CMK (cell line): ENCODE results near the gene SLC19A1.

Experiments used
- DNase-seq: peaks from one replicate; pipeline ENCODE4 v3.0.0-alpha.2; 2010; ENCODE audit warnings: low read depth

The SLC19A1 gene

DNA sequence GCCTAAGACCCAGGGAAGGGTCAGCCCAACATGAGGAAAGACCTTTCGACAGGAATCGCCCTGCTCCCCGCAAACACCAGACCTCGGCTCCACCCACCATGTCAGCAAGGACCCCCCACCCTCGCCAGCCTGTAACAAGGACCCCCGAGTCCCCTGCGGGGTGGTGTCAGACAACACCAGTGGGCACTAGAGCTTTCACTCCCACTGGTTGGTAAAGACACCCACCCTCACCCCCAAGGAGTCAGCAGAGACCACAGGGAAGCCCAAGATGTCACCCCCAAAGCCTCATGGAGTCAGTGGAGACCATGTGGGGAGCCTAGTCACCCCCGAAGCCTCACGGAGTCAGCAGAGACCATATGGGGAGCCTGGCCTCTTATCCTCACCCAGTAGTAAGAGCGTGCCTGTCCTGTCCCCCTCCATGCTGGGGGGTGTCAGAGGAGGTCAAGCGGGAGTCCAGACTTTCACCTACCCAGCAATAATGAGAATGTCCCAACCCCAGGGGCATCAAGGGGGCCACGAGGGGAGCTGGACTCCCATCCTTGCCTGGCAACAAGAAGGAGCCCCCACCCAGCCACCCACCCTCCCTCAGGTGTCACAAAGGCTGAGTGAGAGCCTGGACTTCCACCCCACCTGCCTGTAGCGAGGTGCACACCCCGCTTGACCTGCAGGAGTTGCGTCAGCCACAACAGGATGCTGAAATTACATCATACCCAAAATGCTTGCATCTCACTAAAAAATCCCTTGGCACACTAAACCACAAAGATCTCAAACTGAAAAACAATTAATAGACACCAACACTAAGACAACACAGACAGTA lies 24.8 kb downstream of the SLC19A1 start:
- DNase-seq: no peak

DNA sequence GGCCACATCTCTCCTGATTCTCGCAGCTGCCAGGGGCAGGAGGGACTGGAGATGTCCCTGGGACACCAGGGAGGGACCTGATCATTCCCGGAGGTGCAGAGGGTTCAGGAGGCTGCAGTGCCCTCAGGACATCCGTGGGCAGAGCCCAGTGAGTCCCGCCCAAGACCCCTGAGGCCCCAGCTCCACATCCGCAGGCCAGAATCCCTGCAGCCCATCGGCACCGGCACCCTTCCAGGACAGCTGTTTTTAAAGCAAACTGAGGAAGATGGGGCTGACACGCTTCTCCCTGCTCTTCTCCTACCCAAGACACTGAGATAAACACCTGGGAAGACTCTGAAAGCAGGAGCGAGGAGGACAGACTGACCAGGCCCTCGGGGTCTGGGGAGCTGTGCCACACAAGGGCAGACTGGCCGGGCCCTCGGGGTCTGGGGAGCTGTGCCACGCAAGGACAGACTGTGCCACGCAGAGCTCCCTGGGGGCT lies 25.5 kb downstream of the SLC19A1 start:
- no peak for DNase-seq

DNA sequence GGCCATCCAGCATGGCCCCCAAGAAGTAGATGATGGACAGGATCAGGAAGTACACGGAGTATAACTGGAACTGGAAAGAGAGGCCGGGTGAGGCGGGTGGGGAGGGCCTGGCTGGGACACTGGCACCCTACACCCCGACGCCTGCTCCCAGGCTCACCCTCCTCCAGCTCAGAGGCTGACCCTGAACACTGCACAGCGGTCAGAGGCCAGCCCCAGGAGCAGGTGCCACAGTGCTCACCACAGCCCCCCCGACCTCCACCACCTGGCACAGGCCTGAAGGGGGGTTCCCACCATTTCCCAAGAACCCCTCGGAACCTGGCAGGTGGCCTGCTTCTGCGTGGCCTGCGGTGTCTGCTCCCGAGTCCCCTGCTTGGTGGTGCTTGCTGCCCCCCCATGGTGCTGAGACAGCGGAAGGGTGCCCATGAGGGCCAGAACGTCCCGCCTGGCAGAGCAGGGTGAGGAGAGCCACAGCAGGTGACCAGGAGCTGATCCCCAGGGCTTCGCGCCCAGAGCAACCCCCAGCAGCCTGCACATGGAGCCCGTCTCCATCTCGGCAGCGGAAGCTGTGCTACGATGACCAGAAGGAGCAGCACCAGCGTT lies 26.1 kb downstream of the SLC19A1 start:
- no peak for DNase-seq

DNA sequence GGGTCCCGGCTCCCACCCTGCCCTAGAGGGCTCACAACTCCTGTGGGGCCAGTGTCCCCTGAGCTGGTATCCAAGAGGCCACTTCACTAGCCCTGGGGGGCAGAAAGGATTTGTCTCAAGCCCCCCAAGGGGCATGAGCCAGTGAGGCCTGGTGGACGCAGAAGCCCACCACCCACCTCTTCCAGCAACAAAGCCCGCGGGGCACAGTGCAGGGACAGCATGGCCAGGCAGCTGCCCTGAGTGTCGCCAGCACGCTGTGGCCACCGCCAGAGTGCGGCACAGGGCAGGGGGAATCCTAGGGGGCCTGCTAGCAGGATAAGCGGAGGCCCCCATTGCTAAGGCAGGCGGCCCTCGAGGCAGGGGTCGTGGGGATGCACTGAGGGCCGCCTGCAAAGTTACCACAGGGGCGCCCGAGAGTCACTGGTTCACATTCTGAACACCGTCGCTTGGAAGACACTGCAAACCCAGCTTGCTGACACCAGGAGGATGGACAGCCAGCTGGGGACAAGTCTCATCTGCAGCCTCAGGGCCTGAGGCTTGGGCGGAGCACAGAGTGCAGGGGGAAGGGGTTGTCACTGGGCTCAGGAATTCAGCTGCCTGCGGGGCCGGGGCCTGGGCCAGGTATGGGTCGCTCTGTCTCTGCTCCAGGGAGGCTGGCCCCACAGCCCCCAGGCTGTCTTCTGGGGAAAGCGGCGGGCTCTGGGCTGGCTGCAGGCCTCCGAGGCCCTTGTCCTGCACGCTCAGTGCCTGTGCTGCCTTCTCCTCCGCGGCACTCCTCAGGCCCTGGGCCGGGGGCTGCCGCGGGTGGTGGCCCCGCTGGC lies 26.8 kb downstream of the SLC19A1 start:
- no peak for DNase-seq

DNA sequence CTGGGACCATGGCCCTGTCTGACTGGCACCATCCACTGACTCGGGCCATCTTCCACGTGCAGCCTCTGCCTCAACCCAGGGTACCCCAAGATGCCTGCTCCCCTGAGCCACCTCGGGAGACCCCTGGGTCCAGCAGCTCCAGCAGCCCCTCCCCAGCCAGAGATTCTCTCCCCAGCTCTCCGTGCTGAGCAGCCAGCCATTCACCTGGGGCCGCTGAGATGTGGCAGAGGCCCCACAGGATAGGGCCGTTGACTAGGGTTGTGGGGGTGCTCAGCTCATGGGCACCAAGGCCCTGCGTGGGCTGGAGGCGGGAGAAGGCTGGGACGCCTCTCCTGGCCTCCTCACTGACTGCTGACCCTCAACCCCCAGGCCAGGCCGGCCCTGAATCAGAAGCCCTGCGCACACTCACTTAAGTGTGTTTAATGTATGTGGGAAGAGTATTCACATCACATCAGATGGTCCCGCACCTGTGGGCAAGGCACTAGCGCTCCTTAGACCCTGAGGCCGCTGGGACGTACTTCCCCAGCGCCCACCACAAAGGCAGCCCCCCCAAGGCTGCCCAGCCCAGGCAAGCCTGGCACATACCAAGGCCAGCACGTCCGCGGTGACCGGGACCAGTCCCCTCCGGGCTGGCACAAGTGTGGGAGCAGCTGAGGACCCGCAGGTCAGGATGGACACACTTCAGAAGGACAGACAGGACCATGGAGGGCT lies 27.8 kb downstream of the SLC19A1 start:
- DNase-seq: no peak

DNA sequence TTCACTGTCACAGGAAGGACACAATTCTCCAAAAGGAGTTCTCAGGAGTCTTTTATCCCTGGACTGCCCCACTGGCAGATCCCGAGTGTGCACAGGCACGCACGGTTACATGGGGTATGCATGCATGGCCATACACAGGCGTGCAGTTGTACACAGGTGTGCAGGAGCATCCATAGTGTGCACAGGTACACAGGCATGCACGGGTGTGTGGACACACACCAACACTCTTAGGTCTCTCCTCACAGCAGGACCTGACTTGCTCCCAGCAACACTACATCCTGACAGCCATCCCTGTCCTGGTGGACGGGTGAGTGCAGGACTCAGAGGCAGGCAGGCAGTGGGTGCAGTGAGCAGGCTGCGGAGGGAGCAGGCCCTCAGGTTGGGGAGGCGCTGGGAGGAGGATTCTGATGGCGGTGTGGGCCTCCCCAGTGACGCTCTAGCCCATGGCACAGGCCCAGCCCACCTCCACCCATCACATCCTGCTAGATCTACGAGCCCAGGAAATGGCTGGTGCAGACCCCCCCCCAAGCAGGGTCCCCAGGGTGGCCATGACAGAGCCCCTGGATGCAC lies 28.4 kb downstream of the SLC19A1 start:
- no peak for DNase-seq

DNA sequence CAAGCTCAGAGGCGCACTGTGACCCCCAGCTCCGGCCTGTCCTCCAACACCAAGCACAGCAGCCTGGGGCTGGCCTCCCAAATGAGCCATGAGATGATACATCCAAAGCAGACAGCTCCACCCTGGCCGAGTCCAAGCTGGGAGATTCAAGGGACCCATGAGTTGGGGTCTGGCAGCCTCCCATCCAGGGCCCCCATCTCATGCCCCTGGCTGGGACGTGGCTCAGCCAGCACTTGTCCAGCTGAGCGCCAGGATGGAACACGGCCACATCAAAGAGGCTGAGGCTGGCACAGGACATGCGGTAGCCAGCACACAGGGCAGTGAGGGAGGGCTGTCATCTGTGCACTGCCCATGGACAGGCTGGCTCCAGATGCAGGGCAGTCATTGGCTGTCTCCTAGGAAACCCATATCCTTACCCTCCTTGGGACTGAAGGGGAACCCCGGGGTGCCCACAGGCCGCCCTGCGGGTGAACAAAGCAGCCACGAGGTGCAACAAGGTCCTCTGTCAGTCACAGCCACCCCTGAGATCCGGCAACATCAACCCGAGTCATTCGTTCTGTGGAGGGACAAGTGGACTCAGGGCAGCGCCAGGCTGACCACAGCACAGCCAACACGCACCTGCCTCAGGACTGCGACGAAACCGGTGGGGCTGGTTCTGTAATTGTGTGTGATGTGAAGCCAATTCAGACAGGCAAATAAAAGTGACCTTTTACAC lies 29.1 kb downstream of the SLC19A1 start:
- DNase-seq: no peak

DNA sequence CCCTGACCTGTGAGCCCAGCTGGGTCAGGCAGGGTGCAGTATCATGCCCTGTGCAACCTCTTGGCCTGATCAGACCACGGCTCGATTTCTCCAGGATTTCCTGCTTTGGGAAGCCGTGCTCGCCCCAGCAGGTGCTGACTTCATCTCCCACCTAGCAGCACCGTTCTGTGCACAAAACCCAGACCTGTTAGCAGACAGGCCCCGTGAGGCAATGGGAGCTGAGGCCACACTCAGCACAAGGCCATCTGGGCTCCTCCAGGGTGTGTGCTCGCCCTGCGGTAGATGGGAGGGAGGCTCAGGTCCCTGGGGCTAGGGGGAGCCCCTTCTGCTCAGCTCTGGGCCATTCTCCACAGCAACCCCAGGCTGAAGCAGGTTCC lies 29.6 kb downstream of the SLC19A1 start:
- DNase-seq: no peak

DNA sequence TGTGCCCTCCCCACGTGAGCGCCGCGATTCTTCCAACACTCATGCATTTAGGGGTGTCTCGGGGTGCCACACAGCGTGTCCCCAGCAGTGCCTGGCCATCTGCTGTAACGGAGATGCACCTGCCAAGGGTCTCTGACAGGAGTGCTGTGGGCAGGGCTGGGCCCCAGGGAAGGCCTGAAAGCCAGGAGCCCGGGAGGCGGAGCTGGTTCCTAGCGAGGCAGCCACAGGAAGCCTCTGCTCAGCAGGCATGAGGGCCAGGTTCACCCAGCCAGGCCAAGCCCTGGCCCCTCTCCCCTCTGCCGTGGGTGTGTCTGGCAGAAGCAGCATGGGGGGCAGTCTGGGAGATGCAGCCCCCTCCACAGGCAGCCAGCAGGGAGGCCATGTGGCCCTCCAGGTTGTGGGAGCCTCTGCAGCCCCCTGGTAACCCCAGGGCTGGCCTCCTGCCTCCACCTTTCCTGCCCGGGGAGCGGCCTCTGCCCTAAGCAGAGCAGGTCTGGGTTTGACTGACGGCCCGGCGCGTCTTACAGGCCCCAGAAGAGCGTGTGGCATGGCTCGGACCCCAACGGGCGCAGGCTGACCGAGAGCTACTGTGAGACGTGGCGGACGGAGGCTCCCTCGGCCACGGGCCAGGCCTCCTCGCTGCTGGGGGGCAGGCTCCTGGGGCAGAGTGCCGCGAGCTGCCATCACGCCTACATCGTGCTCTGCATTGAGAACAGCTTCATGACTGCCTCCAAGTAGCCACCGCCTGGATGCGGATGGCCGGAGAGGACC lies 30.4 kb downstream of the SLC19A1 start:
- no peak for DNase-seq

DNA sequence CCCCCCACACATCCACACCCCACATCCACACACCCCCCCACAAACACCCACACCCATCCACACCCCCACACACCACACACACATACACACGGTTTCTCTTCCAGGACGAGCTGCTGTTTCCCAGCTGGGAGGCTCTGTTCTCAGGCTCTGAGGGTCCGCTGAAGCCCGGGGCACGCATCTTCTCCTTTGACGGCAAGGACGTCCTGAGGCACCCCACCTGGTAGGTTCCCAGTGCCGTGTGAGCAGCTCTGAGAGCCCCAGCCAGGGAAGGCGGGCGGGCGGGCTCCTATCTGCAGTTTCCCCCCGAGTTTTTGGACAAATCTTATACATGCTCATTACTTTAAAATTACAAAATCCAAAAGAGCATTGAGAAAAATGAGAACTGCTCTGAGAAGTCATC lies 31.2 kb downstream of the SLC19A1 start:
- DNase-seq: no peak

DNA sequence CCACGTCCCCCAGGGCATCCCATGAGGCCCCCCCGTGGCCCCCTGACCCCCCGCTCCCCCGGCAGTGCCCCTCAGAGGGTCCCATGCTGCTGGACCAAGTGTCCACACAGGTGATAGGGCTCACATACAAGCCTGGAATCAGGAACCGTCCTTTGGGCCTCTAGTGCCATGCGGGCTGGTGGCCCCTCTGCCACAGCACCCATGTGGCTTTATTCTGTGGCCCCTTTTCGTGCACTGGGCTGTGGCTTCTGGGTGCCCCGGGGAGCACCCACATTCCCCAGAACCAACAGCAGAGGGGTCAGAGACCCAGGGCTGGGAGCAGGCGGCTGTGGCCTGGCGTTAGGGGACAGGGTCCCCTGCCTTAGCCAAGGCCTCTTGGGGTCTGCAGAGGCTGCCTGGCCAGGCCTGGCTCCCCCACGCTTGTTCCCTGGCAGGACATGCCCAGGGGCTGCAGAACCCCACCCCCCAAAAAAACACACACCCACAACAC lies 31.7 kb downstream of the SLC19A1 start:
- no peak for DNase-seq

DNA sequence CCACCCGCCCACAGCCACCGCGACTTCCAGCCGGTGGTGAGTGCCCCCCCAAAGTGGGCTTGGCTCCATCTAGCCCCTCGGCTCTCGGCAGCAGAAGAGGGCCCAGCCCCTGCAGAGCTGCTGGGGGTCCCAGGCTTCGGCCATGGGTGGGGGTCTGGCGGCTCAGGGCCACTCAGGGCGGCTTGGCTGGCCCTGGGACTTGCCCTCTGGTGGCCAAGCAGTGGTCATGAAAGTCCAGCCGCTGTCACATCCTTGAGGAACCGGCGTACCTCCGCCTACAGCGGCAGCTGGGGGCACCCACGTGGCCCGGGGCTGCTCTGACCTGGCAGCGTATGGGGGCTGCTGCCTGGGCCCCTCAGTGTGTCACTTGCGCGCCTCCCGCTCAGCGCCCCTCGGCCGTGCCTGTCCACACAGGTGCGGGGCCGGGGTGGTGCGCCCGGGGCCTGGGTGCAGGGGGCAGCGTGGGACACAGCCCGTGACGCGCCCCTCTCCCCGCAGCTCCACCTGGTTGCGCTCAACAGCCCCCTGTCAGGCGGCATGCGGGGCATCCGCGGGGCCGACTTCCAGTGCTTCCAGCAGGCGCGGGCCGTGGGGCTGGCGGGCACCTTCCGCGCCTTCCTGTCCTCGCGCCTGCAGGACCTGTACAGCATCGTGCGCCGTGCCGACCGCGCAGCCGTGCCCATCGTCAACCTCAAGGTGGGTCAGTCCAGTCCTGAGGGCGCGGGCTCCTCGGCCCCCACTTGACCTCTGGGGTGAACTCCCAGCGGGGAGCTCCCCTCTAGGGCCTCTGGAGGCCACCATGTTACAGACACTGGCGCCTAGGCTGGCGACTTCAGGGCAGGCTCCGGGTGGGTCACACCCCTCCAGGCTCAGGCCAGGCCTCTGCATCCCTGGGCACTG lies 32.4 kb downstream of the SLC19A1 start:
- no peak for DNase-seq

DNA sequence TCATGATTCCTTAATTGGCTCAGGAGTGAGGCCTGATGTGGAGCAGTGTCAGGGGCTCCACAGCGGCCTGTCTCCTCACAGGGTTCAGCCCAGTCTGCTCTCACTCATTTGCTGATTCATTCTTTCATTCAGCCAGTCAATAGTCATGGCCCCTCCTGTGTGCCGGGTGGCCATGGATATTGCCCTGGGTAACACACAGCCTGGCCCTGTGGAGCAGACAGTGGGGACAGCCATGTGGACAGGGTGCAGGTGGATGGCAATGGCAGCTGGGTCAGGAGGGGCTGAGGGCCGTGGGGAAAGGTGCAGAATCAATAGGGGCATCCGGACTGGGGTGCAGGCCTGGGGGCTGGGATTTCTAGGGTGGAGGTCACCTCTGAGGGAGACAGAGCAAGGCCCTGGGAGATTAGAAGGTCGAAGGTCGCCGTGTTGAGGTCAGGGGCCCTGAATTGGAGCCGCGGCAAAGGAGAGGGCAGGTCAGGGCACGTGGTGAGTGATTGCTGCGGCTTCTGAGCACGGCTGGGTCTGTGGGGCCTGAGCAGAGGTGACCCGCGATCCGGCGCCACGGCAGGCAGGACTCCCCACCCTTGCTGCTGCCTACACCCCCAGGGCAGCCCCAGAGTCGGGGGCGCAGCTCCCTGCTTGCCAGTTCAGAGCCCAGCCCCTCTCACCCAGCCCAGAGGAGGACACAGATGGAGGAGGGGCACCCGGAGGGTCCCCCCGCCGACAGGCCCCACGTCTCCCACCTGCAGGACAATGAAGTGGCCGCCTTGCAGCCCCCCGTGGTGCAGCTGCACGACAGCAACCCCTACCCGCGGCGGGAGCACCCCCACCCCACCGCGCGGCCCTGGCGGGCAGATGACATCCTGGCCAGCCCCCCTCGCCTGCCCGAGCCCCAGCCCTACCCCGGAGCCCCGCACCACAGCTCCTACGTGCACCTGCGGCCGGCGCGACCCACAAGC lies 33.4 kb downstream of the SLC19A1 start:
- no peak for DNase-seq

DNA sequence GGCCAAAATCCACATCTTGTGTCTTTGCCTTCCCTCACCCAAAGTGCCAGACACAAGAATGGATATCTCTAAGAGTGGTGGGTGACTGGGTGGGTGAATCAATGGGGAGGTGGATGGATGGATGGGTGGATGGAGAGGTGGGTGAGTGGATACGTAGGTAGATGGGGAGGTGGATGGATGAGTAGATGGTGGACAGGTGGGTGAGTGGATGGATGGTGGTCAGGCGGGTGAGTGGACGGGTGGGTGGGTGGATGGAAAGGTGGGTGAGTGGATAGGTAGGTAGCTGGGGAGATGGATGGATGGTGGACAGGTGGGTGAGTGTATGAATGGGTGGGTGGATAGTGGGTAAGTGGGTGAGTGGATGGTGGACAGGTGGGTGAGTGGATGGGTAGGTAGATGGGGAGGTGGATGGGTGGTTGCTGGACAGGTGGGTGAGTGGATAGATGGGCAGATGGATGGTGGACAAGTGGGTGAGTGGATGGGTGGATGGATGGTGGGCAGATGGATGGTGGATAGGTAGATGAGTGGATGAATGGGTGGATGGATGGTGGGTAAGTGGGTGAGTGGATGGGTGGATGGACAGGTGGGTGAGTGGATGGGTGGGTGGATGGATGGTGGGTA lies 34.2 kb downstream of the SLC19A1 start:
- DNase-seq: no peak

DNA sequence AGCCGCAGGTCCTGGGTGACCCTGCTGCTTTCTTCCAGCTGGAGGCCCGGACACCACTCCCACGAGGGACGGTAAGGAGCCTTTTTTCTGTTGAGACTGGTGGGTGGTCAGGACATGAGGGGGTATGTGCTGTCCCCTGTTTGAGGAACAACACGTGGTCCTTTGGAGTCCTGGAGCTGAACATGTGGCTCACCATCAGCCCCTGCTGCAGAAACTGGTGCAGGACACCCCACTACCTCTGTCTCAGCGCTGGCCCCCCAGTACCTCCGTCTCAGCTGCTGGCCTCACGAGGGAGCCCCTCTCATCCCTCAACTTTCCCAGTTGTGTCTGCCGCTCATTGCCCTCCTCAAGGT lies 34.7 kb downstream of the SLC19A1 start:
- DNase-seq: no peak

DNA sequence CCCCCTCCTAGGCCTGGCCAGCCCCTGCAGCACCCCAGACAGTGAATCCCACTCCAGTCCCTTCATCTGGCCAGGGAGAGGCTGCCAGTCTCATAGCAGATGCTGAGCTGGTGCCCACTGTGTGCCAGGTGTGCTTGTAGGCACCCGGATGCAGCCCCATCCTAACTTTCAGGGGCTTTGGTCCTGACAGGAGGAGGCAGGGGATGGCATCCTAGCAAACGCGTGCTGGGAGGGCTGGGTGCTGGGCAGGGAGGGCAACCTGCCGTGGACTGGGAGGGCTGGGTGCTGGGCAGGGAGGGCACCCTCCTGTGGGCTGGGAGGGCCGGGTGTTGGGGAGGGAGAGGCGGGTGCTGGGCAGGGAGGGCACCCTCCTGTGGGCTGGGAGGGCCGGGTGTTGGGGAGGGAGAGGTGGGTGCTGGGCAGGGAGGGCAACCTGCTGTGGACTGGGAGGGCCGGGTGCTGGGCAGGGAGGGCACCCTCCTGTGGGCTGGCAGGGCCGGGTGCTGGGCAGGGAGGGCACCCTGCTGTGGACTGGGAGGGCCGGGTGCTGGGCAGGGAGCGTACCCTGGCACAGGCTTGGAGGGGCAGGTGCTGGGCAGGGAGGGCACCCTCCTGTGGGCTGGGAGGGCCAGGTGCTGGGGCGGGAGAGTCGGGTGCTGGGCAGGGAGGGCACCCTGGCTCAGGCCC lies 35.3 kb downstream of the SLC19A1 start:
- DNase-seq: no peak

DNA sequence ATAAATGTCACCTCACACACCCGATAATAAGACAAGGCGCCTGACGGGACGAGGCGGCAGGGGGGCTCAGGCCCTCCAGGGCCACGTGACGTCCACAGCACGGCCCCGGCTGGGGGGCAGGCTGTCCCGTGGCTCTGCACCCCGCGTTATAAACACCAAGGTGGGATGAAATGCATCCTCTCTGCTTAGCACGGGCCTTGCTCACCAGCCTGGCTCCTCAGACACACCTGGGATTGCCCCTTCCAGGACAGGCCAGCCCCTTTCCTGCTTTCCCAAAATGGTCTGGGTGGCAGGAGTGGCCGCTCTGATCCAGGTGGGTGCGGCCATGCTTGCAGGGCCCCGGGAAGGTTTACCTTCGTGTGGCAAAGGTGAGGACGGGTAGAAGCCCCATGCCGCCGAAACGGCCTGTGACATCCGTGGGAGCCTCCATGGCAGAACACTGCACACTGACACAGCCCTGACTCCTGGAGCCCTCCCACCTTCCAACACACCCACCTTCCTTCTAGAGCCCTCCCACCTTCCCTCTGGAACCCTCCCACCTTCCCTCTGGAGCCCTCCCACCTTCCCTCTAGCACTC lies 35.9 kb downstream of the SLC19A1 start:
- DNase-seq: no peak
